Measurements from ENCODE around the gene KAZN.

The KAZN gene

DNA sequence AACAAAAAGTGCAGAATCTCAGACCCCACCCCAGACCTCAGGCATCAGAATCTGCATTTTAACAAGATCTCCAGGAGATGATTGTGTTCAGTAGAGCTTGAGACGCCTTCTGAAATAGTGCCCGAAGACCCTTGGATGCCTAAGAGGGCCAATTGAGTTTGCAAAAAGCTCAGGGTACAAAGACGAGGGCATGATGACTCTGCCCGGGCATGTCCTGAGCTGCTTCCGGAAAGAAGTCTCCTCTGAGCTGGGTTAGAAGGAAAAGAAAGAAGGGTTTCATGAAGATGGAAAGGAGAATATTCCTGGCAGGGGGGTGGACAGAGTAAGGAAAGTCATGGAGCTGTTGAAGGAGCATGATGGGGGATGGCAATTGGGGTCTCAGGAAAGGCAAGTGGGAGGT, 308.9 kb downstream of the KAZN start:
- ATAC-seq, result no peak
- TF ChIP-seq ZFP30 (CRISPR knock-in tag; IDR thresholded peaks at IDR 0.05), result no peak

DNA sequence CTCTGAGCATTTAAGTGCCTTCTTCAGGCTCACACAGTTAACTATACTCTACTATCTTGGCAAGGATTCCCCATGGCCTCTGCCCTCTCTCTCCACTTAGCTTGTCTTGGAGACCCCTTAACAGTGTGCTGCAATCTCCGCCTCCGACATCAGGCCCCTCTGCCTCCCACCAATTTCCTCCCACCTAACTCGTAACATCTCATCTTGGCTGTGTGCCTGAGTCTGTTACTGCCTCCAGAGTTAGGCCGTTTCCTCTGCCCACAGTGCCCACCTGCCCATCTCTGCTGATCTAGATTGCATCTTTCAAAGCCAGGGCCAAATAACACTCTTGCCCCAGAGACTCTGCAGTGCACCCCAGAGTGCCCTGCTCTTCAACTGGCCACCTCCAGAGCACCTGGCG, 310.8 kb downstream of the KAZN start:
- ATAC-seq, result no peak
- TF ChIP-seq, protein P1, sequence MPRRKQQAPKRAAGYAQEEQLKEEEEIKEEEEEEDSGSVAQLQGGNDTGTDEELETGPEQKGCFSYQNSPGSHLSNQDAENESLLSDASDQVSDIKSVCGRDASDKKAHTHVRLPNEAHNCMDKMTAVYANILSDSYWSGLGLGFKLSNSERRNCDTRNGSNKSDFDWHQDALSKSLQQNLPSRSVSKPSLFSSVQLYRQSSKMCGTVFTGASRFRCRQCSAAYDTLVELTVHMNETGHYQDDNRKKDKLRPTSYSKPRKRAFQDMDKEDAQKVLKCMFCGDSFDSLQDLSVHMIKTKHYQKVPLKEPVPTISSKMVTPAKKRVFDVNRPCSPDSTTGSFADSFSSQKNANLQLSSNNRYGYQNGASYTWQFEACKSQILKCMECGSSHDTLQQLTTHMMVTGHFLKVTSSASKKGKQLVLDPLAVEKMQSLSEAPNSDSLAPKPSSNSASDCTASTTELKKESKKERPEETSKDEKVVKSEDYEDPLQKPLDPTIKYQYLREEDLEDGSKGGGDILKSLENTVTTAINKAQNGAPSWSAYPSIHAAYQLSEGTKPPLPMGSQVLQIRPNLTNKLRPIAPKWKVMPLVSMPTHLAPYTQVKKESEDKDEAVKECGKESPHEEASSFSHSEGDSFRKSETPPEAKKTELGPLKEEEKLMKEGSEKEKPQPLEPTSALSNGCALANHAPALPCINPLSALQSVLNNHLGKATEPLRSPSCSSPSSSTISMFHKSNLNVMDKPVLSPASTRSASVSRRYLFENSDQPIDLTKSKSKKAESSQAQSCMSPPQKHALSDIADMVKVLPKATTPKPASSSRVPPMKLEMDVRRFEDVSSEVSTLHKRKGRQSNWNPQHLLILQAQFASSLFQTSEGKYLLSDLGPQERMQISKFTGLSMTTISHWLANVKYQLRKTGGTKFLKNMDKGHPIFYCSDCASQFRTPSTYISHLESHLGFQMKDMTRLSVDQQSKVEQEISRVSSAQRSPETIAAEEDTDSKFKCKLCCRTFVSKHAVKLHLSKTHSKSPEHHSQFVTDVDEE (CRISPR knock-in tag; IDR thresholded peaks at IDR 0.05), result no peak
- TF ChIP-seq PPARA (CRISPR knock-in tag; IDR thresholded peaks at IDR 0.05; ENCODE audit: borderline replicate concordance) (no peak), ISL1 (CRISPR knock-in tag; IDR thresholded peaks at IDR 0.05) (no peak), ZNF70 (CRISPR knock-in tag; IDR thresholded peaks at IDR 0.05) (no peak), GLIS3 (CRISPR knock-in tag; IDR thresholded peaks at IDR 0.05) (no peak), BACH2 (CRISPR knock-in tag; IDR thresholded peaks at IDR 0.05; ENCODE audit: borderline replicate concordance) (no peak), TOX (CRISPR knock-in tag; IDR thresholded peaks at IDR 0.05; ENCODE audit: borderline replicate concordance) (no peak), OSR1 (CRISPR knock-in tag; IDR thresholded peaks at IDR 0.05) (no peak), CSDC2 (CRISPR knock-in tag; IDR thresholded peaks at IDR 0.05) (no peak), RARB (CRISPR knock-in tag; IDR thresholded peaks at IDR 0.05) (no peak), ARNTL (CRISPR knock-in tag; IDR thresholded peaks at IDR 0.05; ENCODE audit: borderline replicate concordance, low read depth) (no peak), ZFP3 (CRISPR knock-in tag; IDR thresholded peaks at IDR 0.05) (no peak), ZC3H10 (CRISPR knock-in tag; IDR thresholded peaks at IDR 0.05) (no peak), ZNF565 (CRISPR knock-in tag; conservative IDR thresholded peaks at IDR 0.05; ENCODE audit: low read depth) (no peak), ESRRG (CRISPR knock-in tag; IDR thresholded peaks at IDR 0.05) (no peak)
- TF ChIP-seq, protein P2, sequence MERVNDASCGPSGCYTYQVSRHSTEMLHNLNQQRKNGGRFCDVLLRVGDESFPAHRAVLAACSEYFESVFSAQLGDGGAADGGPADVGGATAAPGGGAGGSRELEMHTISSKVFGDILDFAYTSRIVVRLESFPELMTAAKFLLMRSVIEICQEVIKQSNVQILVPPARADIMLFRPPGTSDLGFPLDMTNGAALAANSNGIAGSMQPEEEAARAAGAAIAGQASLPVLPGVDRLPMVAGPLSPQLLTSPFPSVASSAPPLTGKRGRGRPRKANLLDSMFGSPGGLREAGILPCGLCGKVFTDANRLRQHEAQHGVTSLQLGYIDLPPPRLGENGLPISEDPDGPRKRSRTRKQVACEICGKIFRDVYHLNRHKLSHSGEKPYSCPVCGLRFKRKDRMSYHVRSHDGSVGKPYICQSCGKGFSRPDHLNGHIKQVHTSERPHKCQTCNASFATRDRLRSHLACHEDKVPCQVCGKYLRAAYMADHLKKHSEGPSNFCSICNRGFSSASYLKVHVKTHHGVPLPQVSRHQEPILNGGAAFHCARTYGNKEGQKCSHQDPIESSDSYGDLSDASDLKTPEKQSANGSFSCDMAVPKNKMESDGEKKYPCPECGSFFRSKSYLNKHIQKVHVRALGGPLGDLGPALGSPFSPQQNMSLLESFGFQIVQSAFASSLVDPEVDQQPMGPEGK (CRISPR knock-in tag; IDR thresholded peaks at IDR 0.05; ENCODE audit: borderline replicate concordance), result no peak
- TF ChIP-seq, protein P3, sequence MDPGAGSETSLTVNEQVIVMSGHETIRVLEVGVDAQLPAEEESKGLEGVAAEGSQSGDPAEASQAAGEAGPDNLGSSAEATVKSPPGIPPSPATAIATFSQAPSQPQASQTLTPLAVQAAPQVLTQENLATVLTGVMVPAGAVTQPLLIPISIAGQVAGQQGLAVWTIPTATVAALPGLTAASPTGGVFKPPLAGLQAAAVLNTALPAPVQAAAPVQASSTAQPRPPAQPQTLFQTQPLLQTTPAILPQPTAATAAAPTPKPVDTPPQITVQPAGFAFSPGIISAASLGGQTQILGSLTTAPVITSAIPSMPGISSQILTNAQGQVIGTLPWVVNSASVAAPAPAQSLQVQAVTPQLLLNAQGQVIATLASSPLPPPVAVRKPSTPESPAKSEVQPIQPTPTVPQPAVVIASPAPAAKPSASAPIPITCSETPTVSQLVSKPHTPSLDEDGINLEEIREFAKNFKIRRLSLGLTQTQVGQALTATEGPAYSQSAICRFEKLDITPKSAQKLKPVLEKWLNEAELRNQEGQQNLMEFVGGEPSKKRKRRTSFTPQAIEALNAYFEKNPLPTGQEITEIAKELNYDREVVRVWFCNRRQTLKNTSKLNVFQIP (CRISPR knock-in tag; IDR thresholded peaks at IDR 0.05; ENCODE audit: borderline replicate concordance, low read depth), result no peak
- TF ChIP-seq, protein P4, sequence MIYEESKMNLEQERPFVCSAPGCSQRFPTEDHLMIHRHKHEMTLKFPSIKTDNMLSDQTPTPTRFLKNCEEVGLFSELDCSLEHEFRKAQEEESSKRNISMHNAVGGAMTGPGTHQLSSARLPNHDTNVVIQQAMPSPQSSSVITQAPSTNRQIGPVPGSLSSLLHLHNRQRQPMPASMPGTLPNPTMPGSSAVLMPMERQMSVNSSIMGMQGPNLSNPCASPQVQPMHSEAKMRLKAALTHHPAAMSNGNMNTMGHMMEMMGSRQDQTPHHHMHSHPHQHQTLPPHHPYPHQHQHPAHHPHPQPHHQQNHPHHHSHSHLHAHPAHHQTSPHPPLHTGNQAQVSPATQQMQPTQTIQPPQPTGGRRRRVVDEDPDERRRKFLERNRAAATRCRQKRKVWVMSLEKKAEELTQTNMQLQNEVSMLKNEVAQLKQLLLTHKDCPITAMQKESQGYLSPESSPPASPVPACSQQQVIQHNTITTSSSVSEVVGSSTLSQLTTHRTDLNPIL (CRISPR knock-in tag; IDR thresholded peaks at IDR 0.05; ENCODE audit: low read depth), result no peak
- TF ChIP-seq, protein P5, sequence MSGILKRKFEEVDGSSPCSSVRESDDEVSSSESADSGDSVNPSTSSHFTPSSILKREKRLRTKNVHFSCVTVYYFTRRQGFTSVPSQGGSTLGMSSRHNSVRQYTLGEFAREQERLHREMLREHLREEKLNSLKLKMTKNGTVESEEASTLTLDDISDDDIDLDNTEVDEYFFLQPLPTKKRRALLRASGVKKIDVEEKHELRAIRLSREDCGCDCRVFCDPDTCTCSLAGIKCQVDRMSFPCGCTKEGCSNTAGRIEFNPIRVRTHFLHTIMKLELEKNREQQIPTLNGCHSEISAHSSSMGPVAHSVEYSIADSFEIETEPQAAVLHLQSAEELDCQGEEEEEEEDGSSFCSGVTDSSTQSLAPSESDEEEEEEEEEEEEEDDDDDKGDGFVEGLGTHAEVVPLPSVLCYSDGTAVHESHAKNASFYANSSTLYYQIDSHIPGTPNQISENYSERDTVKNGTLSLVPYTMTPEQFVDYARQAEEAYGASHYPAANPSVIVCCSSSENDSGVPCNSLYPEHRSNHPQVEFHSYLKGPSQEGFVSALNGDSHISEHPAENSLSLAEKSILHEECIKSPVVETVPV (CRISPR knock-in tag; IDR thresholded peaks at IDR 0.05), result no peak

DNA sequence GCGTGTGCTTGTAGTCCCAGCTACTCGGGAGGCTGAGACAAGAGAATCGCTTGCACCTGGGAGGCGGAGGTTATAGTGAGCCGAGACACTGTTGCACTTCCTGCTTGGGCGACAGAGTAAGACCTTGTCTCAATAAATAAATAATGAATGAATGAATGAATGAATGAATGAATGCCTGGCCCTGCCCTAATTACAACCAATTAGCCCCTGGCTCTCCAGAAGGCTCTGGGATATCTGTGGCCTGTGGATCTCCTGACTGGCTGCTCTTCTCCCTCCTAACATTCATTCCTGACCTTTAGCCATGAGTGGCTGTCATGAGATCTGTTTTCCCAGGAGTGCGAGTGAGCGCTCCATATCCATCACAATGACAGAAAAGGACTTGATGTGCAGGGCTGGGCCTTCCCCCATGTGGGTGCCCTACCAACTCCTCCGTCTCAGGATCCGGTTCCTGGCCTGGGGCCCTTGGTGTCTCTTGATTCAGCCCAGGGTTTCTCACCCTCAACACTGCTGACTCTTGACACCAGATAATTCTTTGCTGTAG, 311.5 kb downstream of the KAZN start:
- no peak for ATAC-seq
- TF ChIP-seq TCF4 (CRISPR knock-in tag; IDR thresholded peaks at IDR 0.05; ENCODE audit: borderline replicate concordance), result no peak
- TF ChIP-seq, protein P5 (CRISPR knock-in tag; IDR thresholded peaks at IDR 0.05), result no peak
- TF ChIP-seq ZC3H10 (CRISPR knock-in tag; IDR thresholded peaks at IDR 0.05), result no peak
- TF ChIP-seq BACH2 (CRISPR knock-in tag; IDR thresholded peaks at IDR 0.05; ENCODE audit: borderline replicate concordance), result no peak
- no peak for TF ChIP-seq ESRRG (CRISPR knock-in tag; IDR thresholded peaks at IDR 0.05)
- TF ChIP-seq, protein P4 (CRISPR knock-in tag; IDR thresholded peaks at IDR 0.05; ENCODE audit: low read depth), result no peak
- no peak for TF ChIP-seq SNAI2 (CRISPR knock-in tag; IDR thresholded peaks at IDR 0.05)
- no peak for TF ChIP-seq PPARA (CRISPR knock-in tag; IDR thresholded peaks at IDR 0.05; ENCODE audit: borderline replicate concordance)
- no peak for TF ChIP-seq ZFP30 (CRISPR knock-in tag; IDR thresholded peaks at IDR 0.05)
- no peak for TF ChIP-seq TOX (CRISPR knock-in tag; IDR thresholded peaks at IDR 0.05; ENCODE audit: borderline replicate concordance)
- TF ChIP-seq ARNTL (CRISPR knock-in tag; IDR thresholded peaks at IDR 0.05; ENCODE audit: borderline replicate concordance, low read depth), result no peak
- TF ChIP-seq, protein P2 (CRISPR knock-in tag; IDR thresholded peaks at IDR 0.05; ENCODE audit: borderline replicate concordance), result no peak
- no peak for TF ChIP-seq ZNF8 (CRISPR knock-in tag; IDR thresholded peaks at IDR 0.05)
- TF ChIP-seq GLIS3 (CRISPR knock-in tag; IDR thresholded peaks at IDR 0.05), result no peak
- TF ChIP-seq ZNF70 (CRISPR knock-in tag; IDR thresholded peaks at IDR 0.05), result no peak
